Measurements from ENCODE around the gene SDC4. TPM values are rescaled to one million over a fixed set of nuclear protein-coding genes. Genes with fewer than 3 reads are reported as not detected.

The SDC4 gene
- total and polyA plus RNA-seq, 9 of the 15 experiments (the other 6 are each of a cell fraction or from before 2014, with no cell fraction given): 2.1 to 10.7 (median 6.3) TPM

- TF ChIP-seq TSHZ1 (CRISPR knock-in tag; IDR thresholded peaks at IDR 0.05) (no peak), ERF (CRISPR knock-in tag; IDR thresholded peaks at IDR 0.05) (no peak), PTRF (tag; IDR thresholded peaks at IDR 0.05) (no peak), POLR2A (conservative IDR thresholded peaks at IDR 0.05) (no peak), SRSF1 (IDR thresholded peaks at IDR 0.05; ENCODE audit: low read depth, low read length) (no peak), NFATC3 (IDR thresholded peaks at IDR 0.05) (no peak), FOXK2 (conservative IDR thresholded peaks at IDR 0.05 in 1 of 2, IDR thresholded peaks at IDR 0.05 in 1 of 2; ENCODE audit: low read depth in 2 of 2) (no peak), ZNF212 (CRISPR knock-in tag; IDR thresholded peaks at IDR 0.05) (no peak), TAF7 (tag; IDR thresholded peaks at IDR 0.05) (no peak)
- TF ChIP-seq, protein P1, sequence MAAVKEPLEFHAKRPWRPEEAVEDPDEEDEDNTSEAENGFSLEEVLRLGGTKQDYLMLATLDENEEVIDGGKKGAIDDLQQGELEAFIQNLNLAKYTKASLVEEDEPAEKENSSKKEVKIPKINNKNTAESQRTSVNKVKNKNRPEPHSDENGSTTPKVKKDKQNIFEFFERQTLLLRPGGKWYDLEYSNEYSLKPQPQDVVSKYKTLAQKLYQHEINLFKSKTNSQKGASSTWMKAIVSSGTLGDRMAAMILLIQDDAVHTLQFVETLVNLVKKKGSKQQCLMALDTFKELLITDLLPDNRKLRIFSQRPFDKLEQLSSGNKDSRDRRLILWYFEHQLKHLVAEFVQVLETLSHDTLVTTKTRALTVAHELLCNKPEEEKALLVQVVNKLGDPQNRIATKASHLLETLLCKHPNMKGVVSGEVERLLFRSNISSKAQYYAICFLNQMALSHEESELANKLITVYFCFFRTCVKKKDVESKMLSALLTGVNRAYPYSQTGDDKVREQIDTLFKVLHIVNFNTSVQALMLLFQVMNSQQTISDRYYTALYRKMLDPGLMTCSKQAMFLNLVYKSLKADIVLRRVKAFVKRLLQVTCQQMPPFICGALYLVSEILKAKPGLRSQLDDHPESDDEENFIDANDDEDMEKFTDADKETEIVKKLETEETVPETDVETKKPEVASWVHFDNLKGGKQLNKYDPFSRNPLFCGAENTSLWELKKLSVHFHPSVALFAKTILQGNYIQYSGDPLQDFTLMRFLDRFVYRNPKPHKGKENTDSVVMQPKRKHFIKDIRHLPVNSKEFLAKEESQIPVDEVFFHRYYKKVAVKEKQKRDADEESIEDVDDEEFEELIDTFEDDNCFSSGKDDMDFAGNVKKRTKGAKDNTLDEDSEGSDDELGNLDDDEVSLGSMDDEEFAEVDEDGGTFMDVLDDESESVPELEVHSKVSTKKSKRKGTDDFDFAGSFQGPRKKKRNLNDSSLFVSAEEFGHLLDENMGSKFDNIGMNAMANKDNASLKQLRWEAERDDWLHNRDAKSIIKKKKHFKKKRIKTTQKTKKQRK (IDR thresholded peaks at IDR 0.05; ENCODE audit: borderline replicate concordance, low read depth, low read length): no peak
These were observed 29.8 kb downstream of the SDC4 start (continued) for GRCh38 chr20:45318386-45318939.

Data from K562 (cell line).